Measurements from ENCODE around the gene TRIM41.

TRIM41 gene

GRCh38 chr5:181191526-181192336 is 31.4 kb upstream of the TRIM41 start (continued):
- TF ChIP-seq KLF16 (tag by site-specific recombination; IDR thresholded peaks at IDR 0.05), result no peak
- peak; percentile 70 for TF ChIP-seq ZBTB20 (tag by site-specific recombination; IDR thresholded peaks at IDR 0.05)
- no peak for TF ChIP-seq ZNF626 (tag by site-specific recombination; IDR thresholded peaks at IDR 0.05)
- TF ChIP-seq ZNF280C (tag by site-specific recombination; IDR thresholded peaks at IDR 0.05), result no peak
- peak; percentile 92 for TF ChIP-seq ZBTB8A (tag by site-specific recombination; IDR thresholded peaks at IDR 0.05)
- TF ChIP-seq ZNF449 (tag by site-specific recombination; IDR thresholded peaks at IDR 0.05), result peak; percentile 90
- TF ChIP-seq ZNF354C (tag by site-specific recombination; IDR thresholded peaks at IDR 0.05; ENCODE audit: borderline replicate concordance, low read depth), result no peak
- TF ChIP-seq ZFHX2 (tag by site-specific recombination; conservative IDR thresholded peaks at IDR 0.05), result peak; percentile 72
- TF ChIP-seq WT1 (tag by site-specific recombination; IDR thresholded peaks at IDR 0.05), result no peak
- TF ChIP-seq ZNF184 (tag by site-specific recombination; IDR thresholded peaks at IDR 0.05), result peak; percentile 69; the same call in 1 of the 2 replicates
- TF ChIP-seq ZBTB26 (tag by site-specific recombination; optimal IDR thresholded peaks at IDR 0.05), result peak; percentile 68
- 0 out of 2 replicates have a peak, but pooled peaks have one; percentile 36 for TF ChIP-seq GFI1B (tag by site-specific recombination; IDR thresholded peaks at IDR 0.05)
- no peak for TF ChIP-seq ZNF518A (tag by site-specific recombination; conservative IDR thresholded peaks at IDR 0.05; ENCODE audit: low read depth)
- no peak for TF ChIP-seq ZNF175 (tag by site-specific recombination; IDR thresholded peaks at IDR 0.05)
- TF ChIP-seq ZNF707 (tag by site-specific recombination; IDR thresholded peaks at IDR 0.05), result no peak
- 0 out of 2 replicates have a peak, but pooled peaks have one; percentile 1 for TF ChIP-seq ZNF239 (tag by site-specific recombination; IDR thresholded peaks at IDR 0.05)
- TF ChIP-seq ZFP69B (tag by site-specific recombination; IDR thresholded peaks at IDR 0.05), result 0 out of 2 replicates have a peak, but pooled peaks have one; percentile 25
- TF ChIP-seq ZNF169 (tag by site-specific recombination; IDR thresholded peaks at IDR 0.05), result no peak
- no peak for TF ChIP-seq SCRT2 (tag by site-specific recombination; IDR thresholded peaks at IDR 0.05)
- no peak for TF ChIP-seq ZNF311 (tag by site-specific recombination; IDR thresholded peaks at IDR 0.05; ENCODE audit: borderline replicate concordance)
- no peak for TF ChIP-seq ZBTB11 (tag by site-specific recombination; conservative IDR thresholded peaks at IDR 0.05; ENCODE audit: low read depth)
- TF ChIP-seq ZNF174 (tag by site-specific recombination; IDR thresholded peaks at IDR 0.05), result no peak
- TF ChIP-seq HOXD13 (CRISPR knock-in tag; IDR thresholded peaks at IDR 0.05; ENCODE audit: borderline replicate concordance), result no peak
- TF ChIP-seq ZNF692 (tag by site-specific recombination; IDR thresholded peaks at IDR 0.05), result peak; percentile 50
